Kidney epithelial cell (primary cell): Measurements from ENCODE around the gene SNX5. TPM values are rescaled to one million over a fixed set of nuclear protein-coding genes. Genes with fewer than 3 reads are reported as not detected.

Source experiments
- DNase-seq: peaks from one replicate; pipeline ENCODE4 v3.0.0-alpha.2; 2010; ENCODE audit warnings: low read depth
- H3K27me3 ChIP-seq: 2 replicates; pipeline ENCODE4 v1.6.0; 2011; ENCODE audit warnings: low read length; ENCODE audit not compliant: control insufficient read depth, insufficient read depth
- H3K36me3 ChIP-seq: 2 replicates; pipeline ENCODE4 v1.5.1; 2011; ENCODE audit warnings: low read length; ENCODE audit not compliant: control insufficient read depth, insufficient read depth
- H3K4me3 ChIP-seq: 2 replicates; pipeline ENCODE4 v1.5.1; 2011; ENCODE audit warnings: low read depth, mild to moderate bottlenecking, control low read depth, low read length
- CTCF ChIP-seq: IDR thresholded peaks from 2 replicates; pipeline ENCODE4 v1.5.1; 2011; ENCODE audit warnings: mild to moderate bottlenecking, moderate library complexity, low read length, control low read depth, inconsistent platforms; ENCODE audit not compliant: insufficient read depth, poor library complexity, severe bottlenecking
- total RNA-seq: library from RNA; depleted of rRNA; stranded (reverse); fragments of >200 nt; gene quantifications from 2 replicates; pipeline ENCODE4 v1.2.3, GENCODE V29; 2015

SNX5 gene
- total RNA-seq, 1 donor from 2014 or later: 80.8 TPM

GRCh38 chr20:17972121-17972520, 3.5 kb upstream of the SNX5 start:
- no peak for DNase-seq
- no peaks in the 10 kb centered on the region for H3K36me3 ChIP-seq
- H3K27me3 ChIP-seq: no peaks in the 10 kb centered on the region
- no peak for TF ChIP-seq CTCF
- H3K4me3 ChIP-seq: peak overlapping the region; percentile 28

GRCh38 chr20:17971300-17972013, 2.9 kb upstream of the SNX5 start:
- H3K36me3 ChIP-seq: no peaks in the 10 kb centered on the region
- TF ChIP-seq CTCF: no peak
- H3K27me3 ChIP-seq: no peaks in the 10 kb centered on the region
- no peak for DNase-seq
- H3K4me3 ChIP-seq: peak overlapping the region; percentile 61

GRCh38 chr20:17969884-17970409, 1.4 kb upstream of the SNX5 start:
- peak overlapping the region; percentile 61 for H3K4me3 ChIP-seq
- DNase-seq: no peak
- no peaks in the 10 kb centered on the region for H3K36me3 ChIP-seq
- H3K27me3 ChIP-seq: no peaks in the 10 kb centered on the region
- TF ChIP-seq CTCF: no peak

- Histone ChIP-seq H3K4me3 (peak overlapping the region; percentile 61), H3K36me3 (no peaks in the 10 kb centered on the region), H3K27me3 (no peaks in the 10 kb centered on the region)
- no peak for DNase-seq
- TF ChIP-seq CTCF: no peak
These were observed 787 bp upstream of the SNX5 start for GRCh38 chr20:17969278-17969883.

GRCh38 chr20:17967521-17968365, 851 bp downstream of the SNX5 start:
- DNase-seq: no peak
- Histone ChIP-seq H3K4me3 (peak overlapping the region; percentile 61), H3K27me3 (no peaks in the 10 kb centered on the region), H3K36me3 (no peaks in the 10 kb centered on the region)
- TF ChIP-seq CTCF: no peak
